GM12878 (cell line): Measurements from ENCODE around the gene GOLGA6D. TPM values are rescaled to one million over a fixed set of nuclear protein-coding genes. Genes with fewer than 3 reads are reported as not detected.
A peak's percentile ranks its signal among the peaks of the same experiment; 100 is the strongest.

ENCODE experiments used
- BCLAF1 ChIP-seq: fragments of 450-650 bp; IDR thresholded peaks from 2 replicates; pipeline ENCODE4 v1.6.1; 2017; ENCODE audit warnings: antibody characterized with exemption, mild to moderate bottlenecking, moderate library complexity
- CBFB ChIP-seq: IDR thresholded peaks from 2 replicates; pipeline ENCODE4 v1.6.1; 2016; ENCODE audit warnings: antibody characterized with exemption, low read depth
- CBX5 ChIP-seq: sonication (generic); IDR thresholded peaks from 2 replicates; pipeline ENCODE4 v1.6.1; 2016; ENCODE audit warnings: low read depth, moderate library complexity, mild to moderate bottlenecking, inconsistent platforms
- CTCF ChIP-seq, 3 experiments: IDR thresholded peaks in 2 of 3; conservative IDR thresholded peaks in 1 of 3; 2 replicates each; pipeline ENCODE4 v1.5.1; 2011; ENCODE audit warnings: low read depth in 3 of 3, low read length in 3 of 3, mild to moderate bottlenecking in 3 of 3, control low read depth in 2 of 3, moderate library complexity in 2 of 3, inconsistent platforms in 1 of 3, mixed read lengths in 1 of 3; ENCODE audit not compliant: control insufficient read depth in 2 of 3, insufficient read depth in 1 of 3; ENCODE audit errors: extremely low read depth in 1 of 3
- DPF2 ChIP-seq: fragments of 450-650 bp; IDR thresholded peaks from 2 replicates; pipeline ENCODE4 v1.6.1; 2017; ENCODE audit warnings: mild to moderate bottlenecking
- ESRRA ChIP-seq: IDR thresholded peaks from 2 replicates; pipeline ENCODE4 v1.6.1; 2012; ENCODE audit warnings: mild to moderate bottlenecking, low read length, improper control_type of control experiment
- FOXK2 ChIP-seq: fragments of 450-650 bp; IDR thresholded peaks from 2 replicates; pipeline ENCODE4 v1.6.1; 2017; ENCODE audit warnings: mild to moderate bottlenecking, moderate library complexity
- GATAD2B ChIP-seq: fragments of 450-650 bp; conservative IDR thresholded peaks from 2 replicates; pipeline ENCODE4 v1.6.1; 2017; ENCODE audit warnings: low read depth, mild to moderate bottlenecking, moderate library complexity
- MLLT1 ChIP-seq: fragments of 450-650 bp; IDR thresholded peaks from 2 replicates; pipeline ENCODE4 v1.6.1; 2016; ENCODE audit warnings: mild to moderate bottlenecking
- NRF1 ChIP-seq: conservative IDR thresholded peaks from 2 replicates; pipeline ENCODE4 v1.6.1; 2011; ENCODE audit warnings: mild to moderate bottlenecking, low read depth, low read length, improper control_type of control experiment
- PML ChIP-seq: IDR thresholded peaks from 2 replicates; pipeline ENCODE4 v1.6.1; 2012; ENCODE audit warnings: low read length, inconsistent platforms
- POLR2A ChIP-seq: IDR thresholded peaks from 2 replicates; pipeline ENCODE4 v1.6.1; 2011; ENCODE audit warnings: low read depth, mild to moderate bottlenecking, low read length
- RUNX3 ChIP-seq: IDR thresholded peaks from 2 replicates; pipeline ENCODE4 v1.6.1; 2012; ENCODE audit warnings: low read length, inconsistent platforms
- SREBF2 ChIP-seq: IDR thresholded peaks from 2 replicates; pipeline ENCODE4 v1.6.1; 2012; ENCODE audit warnings: mild to moderate bottlenecking, low read length
- STAT1 ChIP-seq: fragments of 450-650 bp; conservative IDR thresholded peaks from 2 replicates; pipeline ENCODE4 v1.6.1; 2014; ENCODE audit warnings: antibody characterized with exemption, mild to moderate bottlenecking
- TCF3 ChIP-seq: IDR thresholded peaks from 2 replicates; pipeline ENCODE4 v1.6.1; 2012; ENCODE audit warnings: low read depth, mild to moderate bottlenecking, low read length, borderline replicate concordance; ENCODE audit not compliant: insufficient read depth
- USF1 ChIP-seq: IDR thresholded peaks from 2 replicates; pipeline ENCODE4 v1.6.1; 2011; ENCODE audit warnings: borderline replicate concordance, low read depth, mild to moderate bottlenecking, moderate library complexity, mixed read lengths, low read length; ENCODE audit not compliant: insufficient read depth; ENCODE audit errors: extremely low read length
- ZNF687 ChIP-seq: fragments of 450-650 bp; IDR thresholded peaks from 2 replicates; pipeline ENCODE4 v1.6.1; 2017; ENCODE audit warnings: mild to moderate bottlenecking, moderate library complexity
- polyA plus RNA-seq, 11 experiments: library from polyadenylated mRNA; depleted of rRNA in 4 of 11; unstranded in 6 of 11; stranded (reverse) in 5 of 11; fragments of >200 nt; fragmentation: Nextera tagmentation in 4 of 11; fragmentation: Illumina TruSeq in 1 of 11; extraction: Ambion mirVana in 4 of 11; extraction: Trizol in 1 of 11; gene quantifications; 1 replicate in 1 of 11; 2 replicates in 10 of 11; pipeline versions ENCODE4 v1.2.1 to v1.2.3, GENCODE V29; 2011 to 2016; ENCODE audit warnings: inconsistent platforms in 2 of 11, missing spikeins in 2 of 11, low read depth in 1 of 11
- total RNA-seq, 4 experiments: library from RNA; depleted of rRNA in 3 of 4; stranded (reverse); fragments of >200 nt in 3 of 4; fragmentation: Illumina TruSeq in 1 of 4; extraction: Trizol in 1 of 4; gene quantifications; 2 replicates each; pipeline versions ENCODE4 v1.2.1 to v1.2.3, GENCODE V29; 2013 to 2021

The GOLGA6D gene
- total and polyA plus RNA-seq, 10 of the 15 experiments (the other 5 are each of a cell fraction or from before 2014, with no cell fraction given): not detected

GRCh38 chr15:75335705-75336355, 53.2 kb downstream of the GOLGA6D start, which contains the start of gene COMMD4 (continued):
- TF ChIP-seq MLLT1 (peak; percentile 32; the same call in 1 of the 2 replicates), FOXK2 (no peak), RUNX3 (peak; percentile 69), ESRRA (no peak), BCLAF1 (no peak), STAT1 (no peak), SREBF2 (no peak), USF1 (peak; percentile 89), NRF1 (no peak), PML (no peak), TCF3 (0 out of 2 replicates have a peak, but pooled peaks have one; percentile 14), POLR2A (peak; percentile 40), CBX5 (peak; percentile 50; the same call in 1 of the 2 replicates), ZNF687 (peak; percentile 16; the same call in 1 of the 2 replicates), CTCF (IDR thresholded peaks at IDR 0.05 in 2 of 3, conservative IDR thresholded peaks at IDR 0.05 in 1 of 3; ENCODE audit: control insufficient read depth in 2 of 3, extremely low read depth in 1 of 3, insufficient read depth in 1 of 3, low read depth in 3 of 3, low read length in 3 of 3) (no peak), CBFB (peak; percentile 60; the same call in 1 of the 2 replicates), DPF2 (no peak), GATAD2B (peak; percentile 46; the same call in 1 of the 2 replicates)
